ENCODE data around the gene ADAMTSL1.
"Not testable (repeated sequence)": the region's sequence is repeated elsewhere in the genome, so short reads cannot be mapped to it uniquely, and the experiment has no call there.

Gene ADAMTSL1

GRCh38 chr9:18861609-18862544, 387.9 kb downstream of the ADAMTSL1 start:
- H3K9me3 ChIP-seq (ENCODE audit: control insufficient read depth, low read length) = no peaks in the 10 kb centered on the region
- no peaks in the 10 kb centered on the region for H3K27me3 ChIP-seq (ENCODE audit: control insufficient read depth, insufficient read depth, low read length)
- no peaks in the 10 kb centered on the region for H3K36me3 ChIP-seq (ENCODE audit: control insufficient read depth, insufficient read depth, low read length)
- H3K4me3 ChIP-seq (ENCODE audit: low read length) = no peak overlapping the region
- H3K9ac ChIP-seq (ENCODE audit: low read length) = no peak overlapping the region
- no peaks in the 10 kb centered on the region for H3K4me1 ChIP-seq (ENCODE audit: control insufficient read depth, insufficient read depth, low read length)

GRCh38 chr9:18863791-18864190, 389.8 kb downstream of the ADAMTSL1 start:
- no peaks in the 10 kb centered on the region for H3K9me3 ChIP-seq (ENCODE audit: control insufficient read depth, low read length)
- no peak overlapping the region for H3K4me3 ChIP-seq (ENCODE audit: low read length)
- H3K4me1 ChIP-seq (ENCODE audit: control insufficient read depth, insufficient read depth, low read length) = no peaks in the 10 kb centered on the region
- H3K9ac ChIP-seq (ENCODE audit: low read length) = no peak overlapping the region
- no peaks in the 10 kb centered on the region for H3K27me3 ChIP-seq (ENCODE audit: control insufficient read depth, insufficient read depth, low read length)
- no peaks in the 10 kb centered on the region for H3K36me3 ChIP-seq (ENCODE audit: control insufficient read depth, insufficient read depth, low read length)

- H3K4me3 ChIP-seq (ENCODE audit: low read length) = no peak overlapping the region
- H3K36me3 ChIP-seq (ENCODE audit: control insufficient read depth, insufficient read depth, low read length) = no peaks in the 10 kb centered on the region
- no peak overlapping the region for H3K9ac ChIP-seq (ENCODE audit: low read length)
- no peaks in the 10 kb centered on the region for H3K9me3 ChIP-seq (ENCODE audit: control insufficient read depth, low read length)
- no peaks in the 10 kb centered on the region for H3K27me3 ChIP-seq (ENCODE audit: control insufficient read depth, insufficient read depth, low read length)
- no peaks in the 10 kb centered on the region for H3K4me1 ChIP-seq (ENCODE audit: control insufficient read depth, insufficient read depth, low read length)
Measured at GRCh38 chr9:18864516-18864915, 390.6 kb downstream of the ADAMTSL1 start.

GRCh38 chr9:18865542-18865941, 391.6 kb downstream of the ADAMTSL1 start:
- H3K36me3 ChIP-seq (ENCODE audit: control insufficient read depth, insufficient read depth, low read length) = no peaks in the 10 kb centered on the region
- no peaks in the 10 kb centered on the region for H3K9me3 ChIP-seq (ENCODE audit: control insufficient read depth, low read length)
- H3K9ac ChIP-seq (ENCODE audit: low read length) = no peak overlapping the region
- H3K4me1 ChIP-seq (ENCODE audit: control insufficient read depth, insufficient read depth, low read length) = no peaks in the 10 kb centered on the region
- no peaks in the 10 kb centered on the region for H3K27me3 ChIP-seq (ENCODE audit: control insufficient read depth, insufficient read depth, low read length)
- H3K4me3 ChIP-seq (ENCODE audit: low read length) = no peak overlapping the region

GRCh38 chr9:18866121-18866831, 392.3 kb downstream of the ADAMTSL1 start:
- H3K4me3 ChIP-seq (ENCODE audit: low read length) = no peak overlapping the region
- H3K9me3 ChIP-seq (ENCODE audit: control insufficient read depth, low read length) = no peaks in the 10 kb centered on the region
- H3K9ac ChIP-seq (ENCODE audit: low read length) = no peak overlapping the region
- no peaks in the 10 kb centered on the region for H3K27me3 ChIP-seq (ENCODE audit: control insufficient read depth, insufficient read depth, low read length)
- no peaks in the 10 kb centered on the region for H3K36me3 ChIP-seq (ENCODE audit: control insufficient read depth, insufficient read depth, low read length)
- no peaks in the 10 kb centered on the region for H3K4me1 ChIP-seq (ENCODE audit: control insufficient read depth, insufficient read depth, low read length)

GRCh38 chr9:18869725-18870124, 395.8 kb downstream of the ADAMTSL1 start:
- no peaks in the 10 kb centered on the region for H3K36me3 ChIP-seq (ENCODE audit: control insufficient read depth, insufficient read depth, low read length)
- H3K27me3 ChIP-seq (ENCODE audit: control insufficient read depth, insufficient read depth, low read length) = no peaks in the 10 kb centered on the region
- no peak overlapping the region for H3K4me3 ChIP-seq (ENCODE audit: low read length)
- H3K9ac ChIP-seq (ENCODE audit: low read length) = no peak overlapping the region
- no peaks in the 10 kb centered on the region for H3K9me3 ChIP-seq (ENCODE audit: control insufficient read depth, low read length)
- no peaks in the 10 kb centered on the region for H3K4me1 ChIP-seq (ENCODE audit: control insufficient read depth, insufficient read depth, low read length)

- H3K27me3 ChIP-seq (ENCODE audit: control insufficient read depth, insufficient read depth, low read length) = no peaks in the 10 kb centered on the region
Measured at GRCh38 chr9:18874069-18874468, 400.1 kb downstream of the ADAMTSL1 start.

GRCh38 chr9:18874990-18875389, 401.0 kb downstream of the ADAMTSL1 start:
- H3K36me3 ChIP-seq (ENCODE audit: control insufficient read depth, insufficient read depth, low read length); H3K27me3 ChIP-seq (ENCODE audit: control insufficient read depth, insufficient read depth, low read length); H3K4me3 ChIP-seq (ENCODE audit: low read length); H3K4me1 ChIP-seq (ENCODE audit: control insufficient read depth, insufficient read depth, low read length); H3K9ac ChIP-seq (ENCODE audit: low read length); H3K9me3 ChIP-seq (ENCODE audit: control insufficient read depth, low read length): not testable (repeated sequence)

More at GRCh38 chr9:18874069-18874468, 400.1 kb downstream of the ADAMTSL1 start:
- Histone ChIP-seq H3K9ac (ENCODE audit: low read length) (no peak overlapping the region), H3K4me3 (ENCODE audit: low read length) (no peak overlapping the region), H3K4me1 (ENCODE audit: control insufficient read depth, insufficient read depth, low read length) (no peaks in the 10 kb centered on the region), H3K9me3 (ENCODE audit: control insufficient read depth, low read length) (no peaks in the 10 kb centered on the region), H3K36me3 (ENCODE audit: control insufficient read depth, insufficient read depth, low read length) (no peaks in the 10 kb centered on the region)

- Histone ChIP-seq H3K9ac (ENCODE audit: low read length) (no peak overlapping the region), H3K36me3 (ENCODE audit: control insufficient read depth, insufficient read depth, low read length) (no peaks in the 10 kb centered on the region), H3K27me3 (ENCODE audit: control insufficient read depth, insufficient read depth, low read length) (no peaks in the 10 kb centered on the region), H3K9me3 (ENCODE audit: control insufficient read depth, low read length) (no peaks in the 10 kb centered on the region), H3K4me1 (ENCODE audit: control insufficient read depth, insufficient read depth, low read length) (no peaks in the 10 kb centered on the region), H3K4me3 (ENCODE audit: low read length) (no peak overlapping the region)
Measured at GRCh38 chr9:18877984-18878383, 404.0 kb downstream of the ADAMTSL1 start.

GRCh38 chr9:18881758-18882157, 407.8 kb downstream of the ADAMTSL1 start:
- H3K27me3 ChIP-seq (ENCODE audit: control insufficient read depth, insufficient read depth, low read length) = no peaks in the 10 kb centered on the region
- H3K4me3 ChIP-seq (ENCODE audit: low read length) = no peak overlapping the region
- no peaks in the 10 kb centered on the region for H3K36me3 ChIP-seq (ENCODE audit: control insufficient read depth, insufficient read depth, low read length)
- H3K4me1 ChIP-seq (ENCODE audit: control insufficient read depth, insufficient read depth, low read length) = no peaks in the 10 kb centered on the region
- H3K9me3 ChIP-seq (ENCODE audit: control insufficient read depth, low read length) = no peaks in the 10 kb centered on the region
- H3K9ac ChIP-seq (ENCODE audit: low read length) = no peak overlapping the region

- no peaks in the 10 kb centered on the region for H3K36me3 ChIP-seq (ENCODE audit: control insufficient read depth, insufficient read depth, low read length)
- H3K4me1 ChIP-seq (ENCODE audit: control insufficient read depth, insufficient read depth, low read length) = peaks cover 10% of the 10 kb centered on the region
- H3K9ac ChIP-seq (ENCODE audit: low read length) = no peak overlapping the region
- no peaks in the 10 kb centered on the region for H3K9me3 ChIP-seq (ENCODE audit: control insufficient read depth, low read length)
- no peak overlapping the region for H3K4me3 ChIP-seq (ENCODE audit: low read length)
- H3K27me3 ChIP-seq (ENCODE audit: control insufficient read depth, insufficient read depth, low read length) = no peaks in the 10 kb centered on the region
Measured at GRCh38 chr9:18887546-18887945, 413.6 kb downstream of the ADAMTSL1 start.

- Histone ChIP-seq H3K4me1 (ENCODE audit: control insufficient read depth, insufficient read depth, low read length) (peaks cover 10% of the 10 kb centered on the region), H3K9ac (ENCODE audit: low read length) (no peak overlapping the region), H3K4me3 (ENCODE audit: low read length) (no peak overlapping the region), H3K9me3 (ENCODE audit: control insufficient read depth, low read length) (no peaks in the 10 kb centered on the region), H3K27me3 (ENCODE audit: control insufficient read depth, insufficient read depth, low read length) (no peaks in the 10 kb centered on the region), H3K36me3 (ENCODE audit: control insufficient read depth, insufficient read depth, low read length) (no peaks in the 10 kb centered on the region)
Measured at GRCh38 chr9:18888290-18888689, 414.3 kb downstream of the ADAMTSL1 start.

Data from mucosa of stomach (tissue), 1 donor.